Stimulated activated CD8-positive, alpha-beta memory T cell treated with anti-CD3 and anti-CD28 coated beads, Interleukin-2, amount 100 ng/mL, for 1 hour (primary cell): ENCODE data around the gene BRAP.
"Not testable (repeated sequence)": the region's sequence is repeated elsewhere in the genome, so short reads cannot be mapped to it uniquely, and the experiment has no call there.

ENCODE experiments used
- DNase-seq, 2 donors: peaks; one replicate each; pipeline ENCODE4 v3.0.0-alpha.2; 2020; ENCODE audit warnings: low read depth in 2 of 2

The BRAP gene

DNA sequence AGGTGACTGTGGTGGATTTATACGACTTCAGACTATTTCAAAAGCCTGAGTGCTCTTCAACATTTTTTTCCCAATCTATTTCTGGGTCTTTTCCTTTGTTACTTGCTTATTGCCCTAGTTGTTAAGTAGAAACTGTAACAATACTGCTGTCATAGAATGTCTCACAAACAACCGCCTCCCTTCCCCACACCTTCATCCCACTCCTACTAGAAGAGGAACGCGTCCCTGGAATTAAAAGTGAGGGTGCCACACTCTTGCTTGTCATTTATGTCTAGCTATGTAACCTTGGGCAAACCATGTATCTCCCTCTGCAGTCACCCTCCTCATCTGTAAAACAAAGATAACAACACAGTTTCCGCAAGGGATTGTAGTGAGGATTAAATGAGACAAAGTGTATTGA is 8.6 kb downstream of the BRAP start:
- DNase-seq = no peak

DNA sequence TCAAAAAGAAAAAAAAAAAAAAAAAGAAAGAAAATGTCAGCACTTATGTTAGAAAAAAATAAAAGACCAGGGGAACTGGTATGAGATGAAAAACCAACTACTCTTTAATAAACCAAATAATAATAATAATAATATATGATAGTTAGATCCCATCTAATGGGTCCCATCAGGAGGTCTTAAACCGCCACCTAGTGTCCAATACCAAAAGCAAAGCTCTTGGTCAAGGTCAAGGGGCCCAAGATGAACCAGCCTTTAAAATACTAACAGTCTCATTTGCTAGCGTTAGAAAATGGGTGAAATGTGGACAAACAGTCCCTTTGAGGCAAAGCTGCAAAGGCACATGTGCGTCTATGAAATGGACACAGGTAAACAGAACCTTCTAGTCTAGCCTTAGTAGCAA is 12.3 kb downstream of the BRAP start:
- no peak for DNase-seq

- DNase-seq = no peak
Observed at GRCh38 chr12:111672822-111673381, 12.9 kb downstream of the BRAP start.

DNA sequence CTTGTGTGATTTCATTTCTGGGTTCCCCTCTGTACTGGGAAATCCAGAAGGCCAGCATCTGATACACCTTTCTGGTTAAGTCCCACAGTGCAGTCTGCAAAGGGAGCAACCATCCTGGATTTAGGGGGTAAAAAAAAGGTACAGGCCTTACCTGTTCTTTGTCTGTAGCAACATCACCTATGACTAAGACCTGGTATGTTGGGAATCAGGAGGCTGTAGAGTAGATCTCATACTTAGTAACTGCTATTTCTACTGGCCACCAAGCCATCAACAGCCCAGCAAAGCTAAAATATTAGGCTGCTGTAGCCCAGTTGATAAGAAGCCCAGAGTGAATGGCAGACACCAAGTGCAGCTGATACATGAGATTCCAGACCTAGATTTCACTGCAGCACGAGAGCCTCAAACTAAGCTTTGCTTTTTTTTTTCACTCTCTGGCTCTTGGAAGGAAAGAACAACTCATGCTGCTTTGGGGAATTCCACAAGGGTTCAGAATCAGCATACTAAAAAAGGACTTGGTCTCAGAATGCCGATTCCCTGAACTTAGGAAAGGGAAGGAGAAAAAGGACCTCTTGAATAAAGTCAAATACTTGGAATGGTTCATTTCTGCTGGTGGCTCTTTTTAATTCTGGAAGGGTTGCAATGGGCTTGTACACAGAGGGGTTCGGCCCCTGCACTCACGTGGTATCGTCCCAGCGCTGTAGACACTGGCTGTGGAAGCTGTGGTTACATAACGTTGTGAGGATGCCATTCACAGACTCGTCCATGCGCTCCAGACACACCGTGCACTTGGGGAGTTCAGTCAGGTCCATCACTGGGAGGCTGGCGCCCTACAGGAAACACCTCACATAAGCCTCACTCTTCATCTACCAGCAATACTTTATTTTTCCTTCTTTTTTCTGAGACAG is 20.5 kb downstream of the BRAP start:
- no peak for DNase-seq

- no peak for DNase-seq
Observed at GRCh38 chr12:111664499-111664898, 21.3 kb downstream of the BRAP start.

DNA sequence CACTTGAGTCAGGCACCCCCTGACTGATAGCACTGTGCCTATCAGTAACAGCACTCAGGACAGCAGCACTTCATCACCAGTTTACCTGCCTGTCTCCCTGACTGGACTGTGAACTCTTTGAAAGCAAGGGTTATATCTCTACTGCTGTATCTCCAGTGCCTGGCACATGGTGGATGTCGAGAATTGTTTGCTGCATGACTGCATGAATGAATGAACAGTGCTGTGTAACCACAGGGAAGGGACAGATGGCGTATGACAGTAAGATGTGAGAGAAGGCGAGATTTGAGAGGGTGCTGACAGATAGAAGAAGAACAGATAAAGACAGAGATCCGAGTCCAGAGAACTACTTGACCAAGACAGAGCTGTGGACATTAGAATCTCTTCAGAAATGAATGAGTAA is 29.7 kb downstream of the BRAP start:
- DNase-seq = no peak

- DNase-seq = no peak
Observed at GRCh38 chr12:111655356-111655755, 30.4 kb downstream of the BRAP start.

GRCh38 chr12:111653596-111653995 is 32.2 kb downstream of the BRAP start:
- DNase-seq = no peak

GRCh38 chr12:111652530-111652929 is 33.2 kb downstream of the BRAP start:
- DNase-seq = not testable (repeated sequence)

DNA sequence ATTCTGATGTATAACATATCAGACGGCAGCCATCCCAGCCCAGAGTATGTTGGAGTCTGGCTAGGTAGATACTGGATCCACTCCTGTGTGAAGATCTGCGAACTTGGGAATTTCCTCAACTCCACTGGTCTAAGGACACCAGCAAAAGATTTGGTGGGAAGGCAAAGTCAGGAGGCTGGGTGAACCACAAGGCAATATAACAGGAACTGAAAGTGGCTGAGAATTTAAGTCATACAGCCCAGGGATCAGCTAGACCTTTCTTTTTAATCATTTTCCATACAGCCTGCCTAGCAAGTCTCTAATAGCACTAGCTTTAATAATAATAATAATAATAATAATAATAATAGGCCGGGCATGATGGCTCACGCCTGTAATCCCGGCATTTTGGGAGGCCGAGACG is 34.8 kb downstream of the BRAP start:
- DNase-seq = no peak

DNA sequence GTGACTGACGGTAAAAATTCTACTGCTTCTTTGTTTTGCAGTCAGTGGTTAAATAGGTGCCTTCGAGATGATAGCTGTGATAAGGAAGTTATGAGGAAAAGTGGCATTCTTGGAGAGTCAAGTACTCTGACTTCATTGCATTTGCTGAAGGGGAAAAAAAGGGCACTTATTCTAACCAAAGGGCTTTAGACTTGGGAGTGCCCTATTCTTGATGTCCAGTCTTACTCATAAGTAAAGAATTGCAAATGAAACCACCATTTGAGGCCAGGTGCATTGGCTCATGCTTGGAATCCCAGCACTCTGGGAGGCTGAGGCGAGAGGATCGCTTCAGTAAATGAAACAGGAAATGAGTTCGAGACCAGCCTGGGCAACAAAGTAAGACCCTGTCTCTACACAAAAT is 40.3 kb downstream of the BRAP start:
- DNase-seq = no peak

DNA sequence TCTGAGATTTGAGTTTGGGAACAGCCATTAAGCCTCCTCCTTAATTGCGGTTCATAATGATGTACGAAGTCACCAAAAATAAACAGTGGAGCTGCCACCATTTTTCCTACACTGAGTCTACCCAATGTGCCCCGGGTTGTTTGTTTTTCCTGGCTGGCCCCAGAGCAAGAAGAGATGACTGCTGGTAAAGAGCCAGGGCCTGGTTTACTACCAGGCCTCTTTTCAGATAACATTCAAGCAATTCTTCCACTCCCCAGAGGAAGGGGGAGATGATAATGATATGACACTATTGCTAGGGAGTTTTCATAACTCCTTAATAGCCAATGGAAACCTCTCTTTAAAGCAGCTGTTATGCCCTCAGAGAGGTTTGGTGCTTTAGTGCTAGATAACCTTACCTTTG is 42.3 kb downstream of the BRAP start:
- DNase-seq = no peak

- DNase-seq = no peak
Observed at GRCh38 chr12:111642681-111643426, 42.9 kb downstream of the BRAP start.

- no peak for DNase-seq
Observed at GRCh38 chr12:111640506-111640905, 45.2 kb downstream of the BRAP start.

DNA sequence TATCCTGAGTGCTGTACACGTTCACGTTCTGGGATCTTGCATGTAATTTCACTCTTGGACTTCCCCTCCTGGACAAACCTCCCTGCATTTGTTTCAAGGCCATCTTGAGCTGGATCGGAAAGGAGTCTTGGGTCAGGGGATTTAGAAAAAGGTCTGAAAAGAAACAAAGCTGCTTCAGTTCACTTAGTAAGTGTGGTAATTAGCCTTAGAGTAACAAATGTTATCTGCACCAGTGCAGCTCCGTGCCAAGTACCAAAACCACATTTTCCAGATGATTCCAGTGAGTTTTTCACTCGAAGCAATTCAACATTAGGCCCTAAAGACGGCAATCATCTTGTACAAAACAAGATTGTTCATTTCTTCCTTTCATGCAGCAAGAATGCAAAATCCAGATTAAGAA is 47.2 kb downstream of the BRAP start:
- DNase-seq = no peak

DNA sequence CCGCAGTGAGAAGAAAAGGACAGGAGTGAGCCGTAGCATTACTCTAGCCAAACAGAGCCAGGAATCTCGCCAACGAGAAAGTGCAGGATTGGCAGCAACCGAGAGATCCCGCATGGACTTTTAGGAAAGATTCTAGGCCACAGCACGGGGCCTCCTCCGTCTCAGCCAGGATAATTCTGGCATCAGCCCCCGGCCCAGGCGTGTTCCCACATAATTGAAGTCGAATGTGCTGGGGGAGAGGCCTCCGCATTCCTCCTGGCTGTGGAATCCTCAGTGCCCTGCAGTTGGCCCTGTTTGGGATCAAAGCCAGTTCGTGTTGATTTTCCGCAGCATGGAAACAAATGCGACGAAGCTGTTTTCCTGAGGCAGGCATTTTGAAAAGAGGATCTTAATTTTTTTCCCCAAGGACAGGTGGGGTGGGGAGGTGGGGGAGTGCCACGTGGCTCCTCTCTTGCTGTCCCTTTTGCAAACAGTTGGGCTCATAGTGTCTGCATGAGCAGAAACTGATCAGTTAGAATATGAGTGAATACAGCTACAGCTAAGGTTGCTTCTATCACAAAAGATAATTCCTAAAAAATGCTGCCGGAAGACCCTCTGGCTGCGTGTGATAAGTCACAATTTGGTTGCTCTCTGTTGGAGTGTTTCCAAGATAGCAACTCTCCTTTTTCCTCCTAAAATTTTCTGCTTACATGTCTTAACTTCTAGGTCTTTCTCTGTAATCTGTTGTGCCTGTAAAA is 49.4 kb downstream of the BRAP start:
- no peak for DNase-seq

DNA sequence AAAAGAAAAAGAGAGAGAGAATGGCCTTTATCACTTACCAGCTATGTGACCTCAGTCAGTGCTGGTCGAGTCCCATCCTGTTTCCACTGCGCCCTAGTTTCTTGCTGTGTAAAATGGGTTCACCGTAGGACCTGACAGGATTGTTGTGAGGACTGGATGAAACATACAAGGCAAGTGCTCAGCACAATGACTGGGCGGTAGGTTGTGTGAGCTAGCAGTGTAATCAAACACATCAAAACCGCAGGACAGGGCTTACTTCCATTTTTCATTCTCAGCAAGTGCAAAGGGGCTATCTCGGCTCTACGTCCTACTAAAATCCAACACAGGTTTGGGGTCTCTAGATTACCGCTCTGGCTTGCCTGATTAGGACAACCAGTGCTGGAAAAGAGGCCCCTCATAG is 50.2 kb downstream of the BRAP start:
- no peak for DNase-seq

DNA sequence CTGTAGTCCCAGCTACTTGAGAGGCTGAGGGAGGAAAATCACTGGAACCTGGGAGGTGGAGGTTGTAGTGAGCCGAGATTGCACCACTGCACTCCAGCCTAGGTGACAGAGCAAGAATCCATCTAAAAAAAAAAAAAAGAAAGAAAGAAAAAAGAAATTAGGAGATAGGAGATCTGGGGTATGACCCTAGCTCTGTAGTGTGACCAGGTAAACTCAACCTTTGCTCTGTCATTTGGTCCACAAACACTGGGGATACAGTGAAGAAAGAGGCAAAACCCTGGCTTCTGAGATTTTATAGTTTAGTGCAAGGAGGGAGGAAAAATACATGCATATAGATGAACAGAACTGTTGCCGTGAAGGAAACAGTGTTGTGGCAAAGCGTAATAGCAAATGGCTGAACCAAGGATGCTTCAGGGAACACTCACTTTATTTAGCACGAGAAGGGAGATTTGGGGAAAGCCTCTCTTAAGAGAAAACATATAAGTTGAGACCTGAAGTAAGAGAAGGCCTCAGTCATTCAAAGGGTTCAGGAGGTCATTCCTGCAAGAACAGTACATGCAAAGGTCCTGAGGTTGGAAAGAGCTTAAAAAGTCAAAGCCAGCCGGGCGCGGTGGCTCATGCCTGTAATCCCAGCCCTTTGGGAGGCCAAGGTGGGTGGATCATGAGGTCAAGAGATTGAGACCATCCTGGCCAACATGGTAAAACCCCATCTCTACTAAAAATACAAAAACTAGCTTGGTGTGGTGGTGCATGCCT is 57.1 kb downstream of the BRAP start:
- no peak for DNase-seq

- DNase-seq = no peak
Observed at GRCh38 chr12:111626230-111626629, 59.5 kb downstream of the BRAP start.

DNA sequence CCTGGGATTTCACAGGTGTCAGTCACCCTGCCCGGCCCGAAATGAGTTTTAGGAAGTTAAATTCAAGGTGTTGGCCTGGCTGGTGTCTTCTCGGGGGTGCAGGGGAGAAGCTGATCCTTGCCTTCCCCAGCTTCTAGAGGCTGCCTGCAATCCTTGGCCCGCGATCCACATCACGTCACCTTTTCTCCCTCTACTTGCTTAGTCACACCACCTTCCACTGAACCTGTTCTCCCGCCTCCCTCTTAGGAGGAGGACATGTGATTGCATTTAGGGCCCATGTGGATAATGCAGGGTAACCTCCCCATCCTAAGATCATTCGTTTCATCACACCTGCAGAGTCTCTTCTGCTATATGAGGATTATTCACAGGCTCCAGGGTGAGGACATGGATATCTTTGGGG is 61.2 kb downstream of the BRAP start:
- no peak for DNase-seq

- DNase-seq = not testable (repeated sequence)
Observed at GRCh38 chr12:111617841-111618240, 67.9 kb downstream of the BRAP start.
